ENCODE results near the gene HDAC4.

Gene HDAC4

DNA sequence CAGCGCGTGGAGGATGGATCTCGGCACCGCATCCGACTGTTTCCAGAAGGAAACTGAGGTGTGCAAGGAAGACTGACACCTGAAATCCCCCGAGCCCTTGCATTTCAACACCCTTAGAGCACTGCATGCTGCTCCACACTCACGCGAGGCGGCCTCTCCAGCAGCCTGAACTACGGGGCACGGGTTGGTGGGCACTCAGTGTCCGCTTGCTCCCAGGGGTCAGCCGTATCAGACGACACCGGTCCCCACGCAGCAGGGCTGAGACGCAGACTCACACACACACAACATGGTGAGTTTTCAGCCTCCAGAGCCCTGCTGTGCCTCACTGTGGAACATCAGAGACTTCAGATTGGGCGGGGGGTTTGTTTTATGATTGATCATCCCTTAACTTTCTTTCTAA, 283.0 kb downstream of the HDAC4 start:
- H3K79me2 ChIP-seq (ENCODE audit: insufficient read depth, low read length) = no peaks in the 10 kb centered on the region
- H3K9me2 ChIP-seq (replicated peaks; ENCODE audit: low read depth, low read length) = no peaks in the 10 kb centered on the region
- H2AFZ ChIP-seq (ENCODE audit: low read length) = no peak overlapping the region
- H3K9ac ChIP-seq (ENCODE audit: low read depth, low read length, poor library complexity, severe bottlenecking) = no peak overlapping the region
- no peak overlapping the region for H3K4me3 ChIP-seq (ENCODE audit: low read length, poor library complexity, severe bottlenecking)
- no peaks in the 10 kb centered on the region for H3K27me3 ChIP-seq (ENCODE audit: insufficient read depth, low read length, poor library complexity, severe bottlenecking)
- no peaks in the 10 kb centered on the region for H3K36me3 ChIP-seq (ENCODE audit: insufficient read depth, low read length)
- H4K20me1 ChIP-seq (ENCODE audit: insufficient read depth, low read length, poor library complexity, severe bottlenecking) = no peaks in the 10 kb centered on the region
- no peak overlapping the region for H3K4me2 ChIP-seq (ENCODE audit: low read depth, low read length, poor library complexity, severe bottlenecking)
- no peaks in the 10 kb centered on the region for H3K9me3 ChIP-seq (ENCODE audit: insufficient read depth, low read depth, low read length)
- H3F3A ChIP-seq (ENCODE audit: low read depth) = no peaks in the 10 kb centered on the region
- peaks cover 10% of the 10 kb centered on the region for H3K4me1 ChIP-seq (ENCODE audit: insufficient read depth, low read length, poor library complexity, severe bottlenecking)
- TF ChIP-seq, protein P1, sequence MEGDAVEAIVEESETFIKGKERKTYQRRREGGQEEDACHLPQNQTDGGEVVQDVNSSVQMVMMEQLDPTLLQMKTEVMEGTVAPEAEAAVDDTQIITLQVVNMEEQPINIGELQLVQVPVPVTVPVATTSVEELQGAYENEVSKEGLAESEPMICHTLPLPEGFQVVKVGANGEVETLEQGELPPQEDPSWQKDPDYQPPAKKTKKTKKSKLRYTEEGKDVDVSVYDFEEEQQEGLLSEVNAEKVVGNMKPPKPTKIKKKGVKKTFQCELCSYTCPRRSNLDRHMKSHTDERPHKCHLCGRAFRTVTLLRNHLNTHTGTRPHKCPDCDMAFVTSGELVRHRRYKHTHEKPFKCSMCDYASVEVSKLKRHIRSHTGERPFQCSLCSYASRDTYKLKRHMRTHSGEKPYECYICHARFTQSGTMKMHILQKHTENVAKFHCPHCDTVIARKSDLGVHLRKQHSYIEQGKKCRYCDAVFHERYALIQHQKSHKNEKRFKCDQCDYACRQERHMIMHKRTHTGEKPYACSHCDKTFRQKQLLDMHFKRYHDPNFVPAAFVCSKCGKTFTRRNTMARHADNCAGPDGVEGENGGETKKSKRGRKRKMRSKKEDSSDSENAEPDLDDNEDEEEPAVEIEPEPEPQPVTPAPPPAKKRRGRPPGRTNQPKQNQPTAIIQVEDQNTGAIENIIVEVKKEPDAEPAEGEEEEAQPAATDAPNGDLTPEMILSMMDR (conservative IDR thresholded peaks at IDR 0.05; ENCODE audit: low read length) = no peak
- no peak for TF ChIP-seq EZH2phosphoT487 (IDR thresholded peaks at IDR 0.05; ENCODE audit: borderline replicate concordance)

DNA sequence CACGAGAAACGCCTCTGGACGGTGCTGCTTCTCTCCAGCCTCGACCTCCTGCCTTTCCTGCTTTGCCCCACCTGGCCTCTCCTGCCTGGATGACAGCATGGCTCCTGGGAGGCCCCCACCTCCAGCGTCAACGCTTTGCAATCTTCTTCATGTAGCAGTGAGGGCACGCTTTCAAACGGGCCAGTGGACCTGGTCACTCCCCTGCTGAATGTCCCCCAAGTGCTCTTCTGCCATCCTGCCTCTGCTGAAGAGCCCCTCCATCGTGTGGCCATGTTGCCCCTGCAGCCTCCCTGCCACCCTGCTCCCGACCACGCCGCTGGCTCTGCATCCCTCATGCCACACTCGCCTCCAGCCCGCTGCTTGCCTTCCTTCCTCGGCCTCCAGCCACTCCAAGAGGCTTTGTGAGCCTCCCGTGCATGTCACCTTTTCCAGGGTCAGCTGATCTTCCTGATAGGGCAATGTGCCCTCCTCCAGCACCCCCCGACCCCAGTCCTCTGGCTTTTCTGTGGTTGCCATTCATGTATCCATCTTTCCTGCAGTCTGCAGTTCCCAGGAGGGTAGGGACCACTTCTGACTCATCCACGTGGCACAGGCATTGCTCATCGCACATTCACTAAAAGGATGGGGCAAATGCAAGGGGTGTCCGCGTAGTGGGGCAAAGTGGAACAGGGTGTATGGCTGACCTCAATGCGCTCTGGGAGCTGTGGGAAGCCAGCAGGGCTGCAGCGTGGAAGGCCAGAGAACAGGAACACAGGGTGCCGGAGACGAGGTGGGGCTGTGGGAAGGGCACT, 284.2 kb downstream of the HDAC4 start:
- no peaks in the 10 kb centered on the region for H3K27me3 ChIP-seq (ENCODE audit: insufficient read depth, low read length, poor library complexity, severe bottlenecking)
- H4K20me1 ChIP-seq (ENCODE audit: insufficient read depth, low read length, poor library complexity, severe bottlenecking) = no peaks in the 10 kb centered on the region
- no peaks in the 10 kb centered on the region for H3K36me3 ChIP-seq (ENCODE audit: insufficient read depth, low read length)
- peaks cover 10% of the 10 kb centered on the region for H3K4me1 ChIP-seq (ENCODE audit: insufficient read depth, low read length, poor library complexity, severe bottlenecking)
- H3K9ac ChIP-seq (ENCODE audit: low read depth, low read length, poor library complexity, severe bottlenecking) = no peak overlapping the region
- no peak overlapping the region for H3K4me2 ChIP-seq (ENCODE audit: low read depth, low read length, poor library complexity, severe bottlenecking)
- no peak overlapping the region for H3K4me3 ChIP-seq (ENCODE audit: low read length, poor library complexity, severe bottlenecking)
- no peaks in the 10 kb centered on the region for H3F3A ChIP-seq (ENCODE audit: low read depth)
- H3K79me2 ChIP-seq (ENCODE audit: insufficient read depth, low read length) = no peaks in the 10 kb centered on the region
- no peak for TF ChIP-seq EZH2phosphoT487 (IDR thresholded peaks at IDR 0.05; ENCODE audit: borderline replicate concordance)
- TF ChIP-seq, protein P1 (conservative IDR thresholded peaks at IDR 0.05; ENCODE audit: low read length) = no peak
- no peak overlapping the region for H2AFZ ChIP-seq (ENCODE audit: low read length)
- H3K9me2 ChIP-seq (replicated peaks; ENCODE audit: low read depth, low read length) = no peaks in the 10 kb centered on the region
- H3K9me3 ChIP-seq (ENCODE audit: insufficient read depth, low read depth, low read length) = no peaks in the 10 kb centered on the region

DNA sequence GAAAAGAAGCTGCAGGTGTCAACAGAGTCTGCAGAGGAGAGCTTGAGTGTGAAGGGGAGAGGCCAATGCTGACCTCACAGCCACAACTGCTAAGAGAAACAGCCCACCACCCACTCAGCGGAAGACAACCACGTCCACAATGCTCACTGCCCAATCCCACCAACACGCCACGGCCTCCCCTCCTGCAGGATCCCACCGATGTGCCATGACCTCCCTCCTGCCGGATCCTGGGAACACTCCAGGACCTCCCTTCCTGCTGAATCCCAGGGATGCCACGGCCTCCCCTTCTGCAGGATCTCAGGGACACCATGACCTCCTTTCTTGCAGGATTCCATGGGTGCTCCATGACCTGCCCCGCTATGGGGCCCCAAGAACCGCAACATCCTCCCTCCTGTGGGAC, 285.2 kb downstream of the HDAC4 start:
- Histone ChIP-seq H3F3A (ENCODE audit: low read depth) (no peaks in the 10 kb centered on the region), H3K9me3 (ENCODE audit: insufficient read depth, low read depth, low read length) (no peaks in the 10 kb centered on the region), H3K4me2 (ENCODE audit: low read depth, low read length, poor library complexity, severe bottlenecking) (no peak overlapping the region), H4K20me1 (ENCODE audit: insufficient read depth, low read length, poor library complexity, severe bottlenecking) (no peaks in the 10 kb centered on the region), H3K27me3 (ENCODE audit: insufficient read depth, low read length, poor library complexity, severe bottlenecking) (no peaks in the 10 kb centered on the region), H3K9me2 (replicated peaks; ENCODE audit: low read depth, low read length) (no peaks in the 10 kb centered on the region), H2AFZ (ENCODE audit: low read length) (no peak overlapping the region), H3K36me3 (ENCODE audit: insufficient read depth, low read length) (no peaks in the 10 kb centered on the region), H3K9ac (ENCODE audit: low read depth, low read length, poor library complexity, severe bottlenecking) (no peak overlapping the region), H3K4me3 (ENCODE audit: low read length, poor library complexity, severe bottlenecking) (no peak overlapping the region), H3K4me1 (ENCODE audit: insufficient read depth, low read length, poor library complexity, severe bottlenecking) (peaks cover 6% of the 10 kb centered on the region), H3K79me2 (ENCODE audit: insufficient read depth, low read length) (no peaks in the 10 kb centered on the region)
- no peak for TF ChIP-seq EZH2phosphoT487 (IDR thresholded peaks at IDR 0.05; ENCODE audit: borderline replicate concordance)
- TF ChIP-seq, protein P1 (conservative IDR thresholded peaks at IDR 0.05; ENCODE audit: low read length) = no peak

Data from Loucy (cell line).